PC-3 (cell line): ENCODE results near the gene POU2AF2.

Experiments
- EZH2 ChIP-seq: fragments of 300-600 bp; sonication (generic); IDR thresholded peaks from one replicate; pipeline ENCODE4 v1.6.1; 2017; ENCODE audit warnings: antibody characterized with exemption, mild to moderate bottlenecking, low read length; ENCODE audit not compliant: unreplicated experiment
- TF ChIP-seq, protein P1 (sequence below): fragments of 300-600 bp; sonication (generic); conservative IDR thresholded peaks from 2 replicates; pipeline ENCODE4 v1.5.1; 2017; ENCODE audit warnings: antibody characterized with exemption, low read depth, mild to moderate bottlenecking, low read length

DNA sequence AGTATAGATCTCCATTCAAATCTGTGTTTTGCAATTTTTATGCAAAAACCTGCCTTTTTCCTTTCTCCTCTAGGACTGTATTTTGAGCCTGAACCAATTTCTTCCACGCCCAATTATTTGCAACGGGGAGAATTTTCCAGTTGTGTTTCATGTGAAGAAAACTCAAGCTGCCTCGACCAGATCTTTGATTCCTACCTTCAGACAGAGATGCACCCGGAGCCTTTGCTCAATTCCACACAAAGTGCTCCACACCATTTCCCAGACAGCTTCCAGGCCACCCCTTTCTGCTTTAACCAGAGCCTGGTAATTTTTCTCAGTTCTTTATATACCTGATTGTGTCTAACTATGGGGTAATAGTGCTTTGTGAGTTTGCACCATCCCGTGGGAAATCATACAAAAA, 60.8 kb downstream of the POU2AF2 start:
- TF ChIP-seq EZH2: no peak
- TF ChIP-seq, protein P1, sequence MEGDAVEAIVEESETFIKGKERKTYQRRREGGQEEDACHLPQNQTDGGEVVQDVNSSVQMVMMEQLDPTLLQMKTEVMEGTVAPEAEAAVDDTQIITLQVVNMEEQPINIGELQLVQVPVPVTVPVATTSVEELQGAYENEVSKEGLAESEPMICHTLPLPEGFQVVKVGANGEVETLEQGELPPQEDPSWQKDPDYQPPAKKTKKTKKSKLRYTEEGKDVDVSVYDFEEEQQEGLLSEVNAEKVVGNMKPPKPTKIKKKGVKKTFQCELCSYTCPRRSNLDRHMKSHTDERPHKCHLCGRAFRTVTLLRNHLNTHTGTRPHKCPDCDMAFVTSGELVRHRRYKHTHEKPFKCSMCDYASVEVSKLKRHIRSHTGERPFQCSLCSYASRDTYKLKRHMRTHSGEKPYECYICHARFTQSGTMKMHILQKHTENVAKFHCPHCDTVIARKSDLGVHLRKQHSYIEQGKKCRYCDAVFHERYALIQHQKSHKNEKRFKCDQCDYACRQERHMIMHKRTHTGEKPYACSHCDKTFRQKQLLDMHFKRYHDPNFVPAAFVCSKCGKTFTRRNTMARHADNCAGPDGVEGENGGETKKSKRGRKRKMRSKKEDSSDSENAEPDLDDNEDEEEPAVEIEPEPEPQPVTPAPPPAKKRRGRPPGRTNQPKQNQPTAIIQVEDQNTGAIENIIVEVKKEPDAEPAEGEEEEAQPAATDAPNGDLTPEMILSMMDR: no peak
